ENCODE data around the gene PRM2. TPM values are rescaled to one million over a fixed set of nuclear protein-coding genes. Genes with fewer than 3 reads are reported as not detected.

PRM2 gene
- total and polyA plus RNA-seq, 2 of the 8 experiments (the other 6 are each of a cell fraction or from before 2014, with no cell fraction given) = not detected

- Histone ChIP-seq H4K20me1 (replicated peaks in 1 of 2; ENCODE audit: control insufficient read depth in 1 of 2, insufficient read depth in 2 of 2, low read length in 2 of 2) (no peaks in the 10 kb centered on the region), H3K4me1 (replicated peaks in 1 of 4; ENCODE audit: control insufficient read depth in 3 of 4, insufficient read depth in 4 of 4, low read length in 3 of 4) (peaks cover 22 to 39% (median 25%) of the 10 kb centered on the region in 4 experiments), H3K27ac (ENCODE audit: low read depth, low read length) (peak overlapping the region; percentile 61; the same call in 1 of the 2 replicates), H3K4me3 (ENCODE audit: extremely low read depth in 1 of 4, insufficient read depth in 2 of 4, low read depth in 3 of 4, low read length in 4 of 4) (no peak overlapping the region), H3K4me2 (ENCODE audit: insufficient read depth in 1 of 2, low read depth in 2 of 2, low read length in 2 of 2) (peak overlapping the region; percentile 48 to 54; a peak in 2 of 4 replicates), H3K56ac (replicated peaks; ENCODE audit: insufficient read length, low read depth, low read length) (no peak overlapping the region), H3K79me2 (ENCODE audit: control insufficient read depth in 1 of 2, insufficient read depth in 2 of 2, low read length in 2 of 2) (no peaks in the 10 kb centered on the region), H3K9ac (replicated peaks in 1 of 4; ENCODE audit: extremely low read depth in 1 of 4, low read depth in 3 of 4, low read length in 3 of 4) (no peak overlapping the region), H4K8ac (ENCODE audit: extremely low read depth, insufficient read depth, low read length) (no peak overlapping the region), H3K14ac (ENCODE audit: insufficient read length) (no peak overlapping the region), H2AFZ (ENCODE audit: low read length) (no peak overlapping the region), H2BK5ac (ENCODE audit: low read depth, low read length) (peak overlapping the region; percentile 100), H3K18ac (ENCODE audit: extremely low read depth, low read length) (peak overlapping the region; percentile 91), H3K4ac (replicated peaks; ENCODE audit: insufficient read length, low read depth, low read length) (peak overlapping the region; percentile 100), H3K9me3 (ENCODE audit: insufficient read depth in 2 of 2, low read depth in 1 of 2, low read length in 1 of 2) (no peaks in the 10 kb centered on the region), H2BK120ac (replicated peaks; ENCODE audit: low read depth, low read length) (peak overlapping the region; percentile 79), H2AK5ac (ENCODE audit: low read depth, low read length) (peak overlapping the region; percentile 97), H4K91ac (replicated peaks; ENCODE audit: insufficient read length, low read length) (peak overlapping the region; percentile 100), H2BK12ac (ENCODE audit: low read depth, low read length) (peak overlapping the region; percentile 100), H2BK20ac (ENCODE audit: low read length) (peak overlapping the region; percentile 100), H2BK15ac (ENCODE audit: low read length) (no peak overlapping the region), H3K23me2 (ENCODE audit: low read depth, low read length) (peaks cover 3% of the 10 kb centered on the region; the same call in 1 of the 2 replicates), H3K36me3 (ENCODE audit: control insufficient read depth in 2 of 4, insufficient read depth in 4 of 4, low read length in 3 of 4) (no peaks in the 10 kb centered on the region), H3K23ac (ENCODE audit: insufficient read length) (no peak overlapping the region), H4K5ac (ENCODE audit: insufficient read length, low read depth, low read length) (no peak overlapping the region), H3K79me1 (ENCODE audit: low read depth, low read length) (no peaks in the 10 kb centered on the region), H3K27me3 (replicated peaks in 1 of 4; ENCODE audit: control insufficient read depth in 3 of 4, extremely low read depth in 1 of 4, insufficient read depth in 3 of 4, low read length in 3 of 4) (no peaks in the 10 kb centered on the region)
- no peak for FAIRE-seq
- CTCF ChIA-PET (ENCODE audit: partially characterized antibody) = interaction anchor here (0.7 to 3.2 kb wide), 9 partner anchors 9 to 101 kb away, joined by 3 to 12 read pairs (median 3); partner anchors contain the start of genes PRM3 and SOCS1
- no peak for DNase-seq (ENCODE audit: low read depth in 1 of 2, low spot score in 2 of 2)
- POLR2A ChIA-PET (ENCODE audit: partially characterized antibody) = interaction anchor here (0.6 to 5.1 kb wide), 11 partner anchors 9 to 369 kb away, joined by 3 to 29 read pairs (median 4); partner anchors contain the start of genes PRM1 and SOCS1
- WGBS, 2 experiments (ENCODE audit: extremely low coverage in 1 of 2, insufficient coverage in 1 of 2, insufficient read length in 1 of 2, insufficient replicate concordance in 2 of 2, low coverage in 1 of 2, low lambda C conversion rate in 2 of 2, missing lambda C conversion rate in 1 of 2) = 84% methylated on average over 9 of the region's 9 CpGs; no CpG with 5 or more reads in 1 of the 2 experiments
- TF ChIP-seq SP2 (IDR thresholded peaks at IDR 0.05; ENCODE audit: low read length) = no peak
- no peak for TF ChIP-seq BACH1 (IDR thresholded peaks at IDR 0.05; ENCODE audit: low read length)
- no peak for TF ChIP-seq CBX8 (IDR thresholded peaks at IDR 0.05; ENCODE audit: borderline replicate concordance, low read depth, low read length)
- no peak for TF ChIP-seq CREB1 (IDR thresholded peaks at IDR 0.05)
- TF ChIP-seq ATF3 (IDR thresholded peaks at IDR 0.05; ENCODE audit: insufficient read depth, low read depth, low read length) = no peak
- no peak for TF ChIP-seq NANOG (IDR thresholded peaks at IDR 0.05; ENCODE audit: insufficient read depth, low read depth, low read length, poor library complexity, severe bottlenecking)
- TF ChIP-seq, protein P1, sequence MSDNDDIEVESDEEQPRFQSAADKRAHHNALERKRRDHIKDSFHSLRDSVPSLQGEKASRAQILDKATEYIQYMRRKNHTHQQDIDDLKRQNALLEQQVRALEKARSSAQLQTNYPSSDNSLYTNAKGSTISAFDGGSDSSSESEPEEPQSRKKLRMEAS (IDR thresholded peaks at IDR 0.05) = no peak
- no peak for TF ChIP-seq SIN3A (conservative IDR thresholded peaks at IDR 0.05 in 1 of 2, IDR thresholded peaks at IDR 0.05 in 1 of 2; ENCODE audit: low read depth in 1 of 2, low read length in 2 of 2)
- TF ChIP-seq CEBPB (IDR thresholded peaks at IDR 0.05; ENCODE audit: low read depth, low read length) = no peak
- no peak for TF ChIP-seq BCL11A (IDR thresholded peaks at IDR 0.05; ENCODE audit: low read depth in 2 of 2, low read length in 2 of 2)
- TF ChIP-seq TBP (IDR thresholded peaks at IDR 0.05; ENCODE audit: low read depth, low read length) = no peak
- TF ChIP-seq YY1 (IDR thresholded peaks at IDR 0.05; ENCODE audit: low read depth, low read length) = no peak
Observed at GRCh38 chr16:11313493-11314308, 37.4 kb upstream of the PRM2 start.

Data from H1 (cell line).